SW 1271 (cell line): ENCODE data around the gene NLE1.

Source experiments
- DNase-seq, 2 experiments: peaks; one replicate each; lab custom pipeline; 2025; lab: John Stamatoyannopoulos, UW

The NLE1 gene

GRCh38 chr17:35086931-35087573 lies 55.1 kb downstream of the NLE1 start:
- peak in 1 of 2 experiments; percentile 13 for DNase-seq

- DNase-seq: no peak
Measured at GRCh38 chr17:35086164-35086563, 55.9 kb downstream of the NLE1 start.

GRCh38 chr17:35084987-35085386 lies 57.1 kb downstream of the NLE1 start:
- peak; percentile 56 to 81 for DNase-seq

- DNase-seq: no peak
Measured at GRCh38 chr17:35083071-35083470, 59.0 kb downstream of the NLE1 start.

GRCh38 chr17:35082073-35082657 lies 59.9 kb downstream of the NLE1 start:
- peak; percentile 30 to 77 for DNase-seq

- DNase-seq: no peak
Measured at GRCh38 chr17:35081638-35082037, 60.5 kb downstream of the NLE1 start.

- DNase-seq: no peak
Measured at GRCh38 chr17:35080536-35080935, 61.6 kb downstream of the NLE1 start.

- DNase-seq: no peak
Measured at GRCh38 chr17:35079547-35080423, 62.3 kb downstream of the NLE1 start.
